Activated naive CD8-positive, alpha-beta T cell treated with anti-CD3 and anti-CD28 coated beads, Interleukin-2, amount 50 U/mL, for 24 hours (primary cell): ENCODE results near the gene PCNT.

Source experiments
- ATAC-seq: fragments of 150-1000 bp; cut with Tn5 transposase; one replicate; pipeline ENCODE4 v1.10.0; 2021
- DNase-seq: peaks from one replicate; pipeline ENCODE4 v3.0.0; 2021
- H3K27ac Mint-ChIP-seq: one replicate; pipeline ENCODE4 v1.8.0; 2021; ENCODE audit warnings: mild to moderate bottlenecking, mixed read lengths
- H3K27me3 Mint-ChIP-seq: one replicate; pipeline ENCODE4 v1.8.0; 2021; ENCODE audit warnings: mixed read lengths
- H3K36me3 Mint-ChIP-seq: one replicate; pipeline ENCODE4 v1.8.0; 2021; ENCODE audit warnings: low read depth, mixed read lengths
- H3K4me1 Mint-ChIP-seq: one replicate; pipeline ENCODE4 v1.8.0; 2021; ENCODE audit warnings: mixed read lengths
- H3K4me3 Mint-ChIP-seq: one replicate; pipeline ENCODE4 v1.8.0; 2021; ENCODE audit warnings: mild to moderate bottlenecking, moderate library complexity, mixed read lengths
- H3K9me3 Mint-ChIP-seq: one replicate; pipeline ENCODE4 v1.8.0; 2021; ENCODE audit warnings: mixed read lengths

The PCNT gene

DNA sequence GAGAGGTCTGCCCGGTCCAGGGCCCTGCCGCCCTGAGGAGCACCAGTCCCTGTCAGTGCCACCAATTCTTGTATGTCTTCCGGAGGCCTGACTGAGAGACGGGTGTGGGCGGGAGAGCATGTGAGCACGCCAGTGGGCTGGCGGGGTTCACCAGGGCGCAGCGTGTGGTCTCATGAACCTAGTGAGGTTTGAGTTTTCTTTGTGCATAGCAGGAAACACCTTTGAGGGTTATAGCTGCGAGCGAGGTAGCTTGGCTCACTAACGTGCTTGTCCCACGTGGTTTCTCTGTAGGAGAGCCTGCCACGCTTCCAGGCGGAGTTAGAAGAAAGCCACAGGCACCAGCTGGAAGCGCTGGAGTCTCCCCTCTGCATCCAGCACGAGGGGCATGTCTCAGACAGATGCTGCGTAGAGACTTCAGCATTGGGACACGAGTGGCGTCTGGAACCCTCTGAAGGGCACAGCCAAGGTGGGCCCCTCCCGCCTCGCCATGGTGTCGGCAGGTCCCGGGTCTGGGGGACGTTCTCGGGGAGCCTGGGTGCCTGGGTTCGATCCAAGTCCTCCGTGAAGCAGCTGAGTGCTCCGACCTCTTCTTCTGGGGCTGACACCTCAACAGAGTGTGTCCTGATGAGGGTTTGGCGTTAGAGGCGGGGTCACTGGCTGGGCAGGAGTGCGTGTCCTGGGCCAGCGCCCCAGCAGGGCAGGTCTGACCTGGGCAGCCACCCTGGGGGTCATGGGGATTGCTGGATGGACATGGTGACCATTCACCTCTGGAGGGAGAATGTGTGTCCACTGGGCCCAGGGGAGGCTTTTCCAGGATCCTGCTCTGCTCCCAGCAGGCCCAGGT, 31.4 kb downstream of the PCNT start:
- ATAC-seq (peak; percentile 44), DNase-seq (peak; percentile 7)
- peak overlapping the region; percentile 54 for H3K27ac Mint-ChIP-seq
- no peaks in the 10 kb centered on the region for H3K9me3 Mint-ChIP-seq
- no peaks in the 10 kb centered on the region for H3K27me3 Mint-ChIP-seq
- H3K36me3 Mint-ChIP-seq, result peaks cover 31% of the 10 kb centered on the region
- peaks cover 5% of the 10 kb centered on the region for H3K4me1 Mint-ChIP-seq
- no peak overlapping the region for H3K4me3 Mint-ChIP-seq

DNA sequence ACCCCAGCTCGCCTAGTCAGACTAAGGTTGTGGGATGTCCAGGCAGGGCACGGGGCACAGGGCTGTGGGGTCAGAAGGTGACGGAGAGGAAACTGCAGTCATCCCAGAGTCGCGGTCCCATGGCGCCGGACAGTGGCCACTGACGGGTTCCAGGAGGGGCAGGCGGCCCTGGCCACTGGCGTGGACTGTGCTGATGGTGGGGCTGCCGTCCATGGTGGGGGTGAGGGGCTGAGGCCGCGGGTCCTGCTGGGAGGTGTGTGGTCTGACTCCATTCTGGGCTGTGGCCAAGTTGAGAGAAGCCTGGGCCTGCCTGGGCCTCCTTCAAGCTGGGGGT, 32.0 kb downstream of the PCNT start:
- Mint-ChIP-seq H3K27me3 (no peaks in the 10 kb centered on the region), H3K9me3 (no peaks in the 10 kb centered on the region), H3K4me3 (no peak overlapping the region)

DNA sequence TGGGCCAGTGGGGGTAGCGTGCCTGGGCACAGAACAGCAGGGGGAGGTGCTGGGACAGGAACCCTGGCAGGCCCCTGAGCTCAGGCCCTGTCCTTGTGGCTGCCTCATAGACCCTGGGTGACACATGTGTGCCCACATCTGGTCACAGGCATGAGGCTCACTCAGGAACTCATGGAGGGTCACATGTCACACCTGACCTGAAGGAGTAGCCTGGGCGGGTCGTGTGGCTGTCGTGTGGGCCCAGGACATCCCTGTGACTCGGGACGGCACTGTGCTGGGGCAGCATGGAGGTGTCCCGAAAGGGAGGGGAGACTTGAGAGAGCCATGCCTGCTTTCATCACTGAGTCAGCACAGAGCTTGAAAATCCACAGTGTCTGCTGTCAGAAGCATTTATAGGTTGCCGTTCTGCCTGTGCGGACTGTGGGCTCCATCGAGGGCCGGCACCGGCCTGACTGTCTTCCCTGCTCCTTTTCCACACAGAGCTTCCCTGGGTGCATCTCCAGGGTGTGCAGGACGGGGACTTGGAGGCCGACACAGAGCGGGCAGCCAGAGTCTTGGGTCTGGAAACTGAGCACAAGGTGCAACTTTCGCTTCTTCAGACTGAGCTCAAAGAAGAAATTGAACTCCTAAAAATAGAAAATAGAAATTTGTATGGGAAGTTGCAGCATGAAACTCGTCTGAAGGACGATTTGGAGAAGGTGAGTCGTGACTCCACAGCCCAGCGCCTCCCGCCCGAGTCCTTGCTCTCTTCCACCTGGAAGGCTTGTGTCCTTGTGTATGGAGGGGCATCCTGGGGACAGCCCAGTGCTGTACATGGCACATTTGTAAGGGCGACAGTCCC, 32.8 kb downstream of the PCNT start:
- Mint-ChIP-seq H3K9me3 (no peaks in the 10 kb centered on the region), H3K36me3 (peaks cover 33% of the 10 kb centered on the region), H3K27ac (no peak overlapping the region), H3K4me3 (no peak overlapping the region), H3K4me1 (peaks cover 5% of the 10 kb centered on the region), H3K27me3 (no peaks in the 10 kb centered on the region)
- ATAC-seq (no peak), DNase-seq (no peak)

More for the DNA sequence above, 32.0 kb downstream of the PCNT start:
- Mint-ChIP-seq H3K4me1 (peaks cover 5% of the 10 kb centered on the region), H3K27ac (no peak overlapping the region), H3K36me3 (peaks cover 34% of the 10 kb centered on the region)
- no peak for ATAC-seq
- DNase-seq, result no peak

DNA sequence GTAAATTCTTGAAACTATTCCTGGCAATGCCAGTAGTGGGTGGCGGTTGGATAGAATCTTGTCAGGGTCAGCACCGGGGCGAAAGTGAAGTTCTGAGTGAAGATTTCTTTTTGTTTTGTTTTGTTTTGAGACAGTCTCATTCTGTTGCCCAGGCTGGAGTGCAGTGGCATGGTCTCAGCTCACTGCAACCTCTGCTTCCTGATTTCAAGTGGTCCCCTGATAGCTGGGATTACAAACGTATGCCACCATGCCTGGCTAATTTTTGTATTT, 33.3 kb downstream of the PCNT start:
- no peak for ATAC-seq
- Mint-ChIP-seq H3K36me3 (peaks cover 35% of the 10 kb centered on the region), H3K4me3 (no peak overlapping the region), H3K4me1 (peaks cover 5% of the 10 kb centered on the region), H3K9me3 (no peaks in the 10 kb centered on the region), H3K27me3 (no peaks in the 10 kb centered on the region), H3K27ac (no peak overlapping the region)
- DNase-seq, result no peak

DNA sequence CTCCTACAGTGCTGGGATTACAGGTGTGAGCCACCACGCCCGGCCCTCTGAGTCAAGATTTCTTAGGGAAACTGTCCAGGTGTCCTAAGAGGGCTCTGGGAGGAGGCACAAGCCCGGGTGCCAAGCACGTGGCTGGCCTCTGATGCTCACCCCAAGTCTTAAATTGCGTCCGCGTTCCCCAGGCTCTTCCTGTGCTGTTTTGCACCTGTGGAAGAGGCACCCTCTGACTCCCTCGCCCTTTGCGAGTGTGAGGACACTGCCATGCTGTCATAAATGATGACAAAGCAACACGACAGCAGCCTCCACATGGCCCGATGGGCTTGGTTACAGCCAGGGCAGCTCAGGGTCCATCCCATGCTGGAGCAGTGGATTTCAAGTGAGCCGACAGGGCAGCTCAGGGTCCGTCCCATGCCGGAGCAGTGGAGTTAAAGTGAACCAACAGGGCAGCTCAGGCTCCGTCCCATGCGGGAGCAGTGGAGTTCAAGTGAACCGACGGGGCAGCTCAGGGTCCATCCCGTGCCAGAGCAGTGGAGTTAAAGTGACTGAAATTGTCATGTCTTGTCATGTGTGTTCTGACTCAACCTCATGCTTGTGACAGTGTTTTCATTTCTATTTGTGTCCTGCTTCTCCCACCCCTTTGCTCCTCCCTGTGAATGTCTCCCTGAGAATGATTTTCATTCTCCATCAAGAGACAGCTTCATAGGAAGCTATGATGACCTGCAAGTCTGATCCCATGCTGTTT, 33.9 kb downstream of the PCNT start:
- Mint-ChIP-seq H3K4me3 (no peak overlapping the region), H3K36me3 (peaks cover 35% of the 10 kb centered on the region), H3K27me3 (no peaks in the 10 kb centered on the region), H3K27ac (no peak overlapping the region), H3K4me1 (peaks cover 5% of the 10 kb centered on the region), H3K9me3 (no peaks in the 10 kb centered on the region)
- DNase-seq, result no peak
- no peak for ATAC-seq

DNA sequence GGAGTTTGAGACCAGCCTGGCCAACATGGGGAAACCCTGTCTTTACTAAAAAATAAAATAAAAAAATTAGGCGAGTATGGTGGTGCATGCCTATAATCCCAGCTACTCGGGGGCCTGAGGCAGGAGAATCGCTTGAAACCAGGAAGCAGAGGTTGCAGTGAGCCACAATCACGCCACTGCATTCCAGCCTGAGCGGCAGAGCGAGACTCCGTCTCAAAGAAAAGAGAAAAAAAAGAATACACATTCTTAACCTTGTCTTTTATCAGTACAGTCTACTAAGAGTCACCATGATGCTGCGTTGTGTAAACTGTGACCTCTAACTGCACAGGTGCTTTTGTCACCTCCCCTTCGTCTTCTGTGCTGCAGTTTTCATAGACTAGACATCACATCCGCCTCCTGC, 37.2 kb downstream of the PCNT start:
- no peaks in the 10 kb centered on the region for H3K27me3 Mint-ChIP-seq
- H3K4me1 Mint-ChIP-seq, result no peaks in the 10 kb centered on the region
- no peaks in the 10 kb centered on the region for H3K9me3 Mint-ChIP-seq
- DNase-seq, result no peak
- H3K4me3 Mint-ChIP-seq, result no peak overlapping the region
- peaks cover 38% of the 10 kb centered on the region for H3K36me3 Mint-ChIP-seq
- no peak for ATAC-seq
- H3K27ac Mint-ChIP-seq, result no peak overlapping the region

DNA sequence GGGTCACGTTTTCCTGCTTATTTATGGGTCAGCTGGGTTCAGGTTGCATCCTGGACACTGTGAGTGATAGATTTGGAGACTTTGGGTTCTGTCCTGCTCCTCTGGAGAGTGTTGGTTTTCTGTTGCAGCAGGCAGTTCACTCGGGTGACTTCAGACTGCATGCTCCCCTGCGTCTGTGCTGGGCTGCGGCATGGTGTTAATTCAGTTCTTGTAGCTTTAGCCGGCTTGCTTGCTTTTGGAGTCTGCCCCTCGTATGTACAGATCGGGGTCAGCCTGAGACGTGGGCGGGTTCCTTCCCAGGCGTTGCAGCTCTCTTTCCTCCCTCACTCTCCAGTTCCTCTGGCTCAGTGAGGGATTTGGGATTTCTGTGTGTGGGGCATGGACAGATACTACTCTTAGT, 38.0 kb downstream of the PCNT start:
- Mint-ChIP-seq H3K36me3 (peaks cover 43% of the 10 kb centered on the region), H3K9me3 (no peaks in the 10 kb centered on the region), H3K27ac (no peak overlapping the region), H3K4me3 (no peak overlapping the region), H3K27me3 (no peaks in the 10 kb centered on the region), H3K4me1 (no peaks in the 10 kb centered on the region)
- ATAC-seq (no peak), DNase-seq (no peak)

DNA sequence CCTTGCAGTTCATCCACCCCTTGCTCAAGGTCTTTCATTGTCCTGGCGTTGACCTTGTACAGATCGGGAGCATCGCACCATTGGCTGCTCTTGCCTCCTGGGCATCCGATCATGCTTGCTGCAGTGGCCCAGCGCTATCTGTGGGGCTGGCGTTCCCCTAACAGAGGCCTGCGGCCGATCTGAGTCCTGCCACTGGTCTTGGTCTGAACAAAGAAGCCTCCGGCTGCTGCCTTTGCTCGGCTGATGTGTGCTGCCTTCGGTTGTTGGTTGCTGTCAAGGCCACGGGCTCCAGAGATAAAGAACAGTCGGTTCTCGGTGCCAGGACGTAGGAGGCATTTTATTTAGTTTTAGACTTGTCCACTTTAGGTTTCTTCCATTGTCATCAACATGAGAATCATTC, 39.0 kb downstream of the PCNT start:
- H3K9me3 Mint-ChIP-seq, result no peaks in the 10 kb centered on the region
- no peaks in the 10 kb centered on the region for H3K27me3 Mint-ChIP-seq
- no peak overlapping the region for H3K4me3 Mint-ChIP-seq
- H3K27ac Mint-ChIP-seq, result no peak overlapping the region
- DNase-seq (no peak), ATAC-seq (no peak)
- H3K4me1 Mint-ChIP-seq, result peaks cover 3% of the 10 kb centered on the region
- H3K36me3 Mint-ChIP-seq, result peaks cover 35% of the 10 kb centered on the region

DNA sequence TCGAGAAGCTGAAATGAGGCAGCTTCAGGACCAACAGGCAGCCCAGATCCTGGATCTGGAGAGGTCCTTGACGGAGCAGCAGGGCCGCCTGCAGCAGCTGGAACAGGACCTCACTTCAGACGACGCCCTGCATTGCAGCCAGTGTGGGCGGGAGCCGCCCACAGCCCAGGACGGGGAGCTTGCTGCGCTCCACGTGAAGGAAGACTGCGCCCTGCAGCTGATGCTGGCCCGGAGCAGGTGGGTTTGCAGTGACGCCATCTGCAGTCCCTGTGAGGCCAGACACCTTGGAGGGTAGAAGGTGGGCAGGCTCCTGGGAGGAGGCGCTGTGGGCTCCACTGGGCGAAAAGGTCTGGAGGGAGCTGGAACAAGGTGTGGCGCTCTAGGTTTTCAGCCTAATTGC, 39.7 kb downstream of the PCNT start:
- Mint-ChIP-seq H3K9me3 (no peaks in the 10 kb centered on the region), H3K36me3 (peaks cover 33% of the 10 kb centered on the region), H3K4me1 (peaks cover 11% of the 10 kb centered on the region), H3K27me3 (no peaks in the 10 kb centered on the region), H3K4me3 (no peak overlapping the region), H3K27ac (no peak overlapping the region)
- DNase-seq (no peak), ATAC-seq (no peak)

DNA sequence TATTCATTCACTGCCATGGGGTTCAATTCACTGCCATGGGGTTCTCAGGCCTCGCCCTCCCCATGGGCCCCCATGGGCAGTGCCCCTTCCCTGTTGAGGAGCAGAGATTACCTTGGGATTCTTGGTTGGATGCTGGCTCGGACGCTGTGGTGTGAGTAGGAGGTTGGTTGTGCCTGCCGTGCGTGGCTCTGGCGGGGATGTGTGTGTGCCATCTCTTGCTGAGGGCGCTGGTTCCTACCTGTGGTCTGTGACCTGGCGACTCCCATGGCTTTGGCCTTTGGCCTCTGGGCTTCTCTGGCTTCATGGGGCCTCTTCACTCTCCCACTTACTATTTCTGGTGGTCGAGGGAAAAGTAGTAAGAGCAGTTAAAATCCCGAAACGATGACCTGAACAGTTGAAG, 42.1 kb downstream of the PCNT start:
- Mint-ChIP-seq H3K4me1 (peaks cover 21% of the 10 kb centered on the region), H3K27ac (no peak overlapping the region), H3K9me3 (no peaks in the 10 kb centered on the region), H3K36me3 (peaks cover 21% of the 10 kb centered on the region), H3K4me3 (no peak overlapping the region), H3K27me3 (no peaks in the 10 kb centered on the region)
- ATAC-seq, result no peak
- DNase-seq, result no peak

DNA sequence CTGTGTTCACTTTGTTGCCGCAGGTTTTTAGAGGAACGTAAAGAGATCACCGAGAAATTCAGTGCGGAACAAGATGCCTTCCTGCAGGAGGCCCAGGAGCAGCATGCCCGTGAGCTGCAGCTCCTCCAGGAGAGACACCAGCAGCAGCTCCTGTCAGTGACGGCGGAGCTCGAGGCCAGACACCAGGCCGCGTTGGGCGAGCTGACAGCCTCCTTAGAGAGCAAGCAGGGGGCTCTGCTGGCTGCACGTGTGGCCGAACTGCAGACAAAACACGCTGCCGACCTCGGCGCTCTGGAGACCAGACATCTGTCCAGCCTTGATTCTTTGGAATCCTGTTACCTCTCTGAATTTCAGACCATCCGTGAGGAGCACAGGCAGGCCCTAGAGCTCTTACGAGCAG, 42.6 kb downstream of the PCNT start:
- DNase-seq, result no peak
- no peaks in the 10 kb centered on the region for H3K27me3 Mint-ChIP-seq
- peaks cover 19% of the 10 kb centered on the region for H3K36me3 Mint-ChIP-seq
- H3K4me1 Mint-ChIP-seq, result peaks cover 24% of the 10 kb centered on the region
- no peak overlapping the region for H3K4me3 Mint-ChIP-seq
- H3K9me3 Mint-ChIP-seq, result no peaks in the 10 kb centered on the region
- no peak for ATAC-seq
- no peak overlapping the region for H3K27ac Mint-ChIP-seq

DNA sequence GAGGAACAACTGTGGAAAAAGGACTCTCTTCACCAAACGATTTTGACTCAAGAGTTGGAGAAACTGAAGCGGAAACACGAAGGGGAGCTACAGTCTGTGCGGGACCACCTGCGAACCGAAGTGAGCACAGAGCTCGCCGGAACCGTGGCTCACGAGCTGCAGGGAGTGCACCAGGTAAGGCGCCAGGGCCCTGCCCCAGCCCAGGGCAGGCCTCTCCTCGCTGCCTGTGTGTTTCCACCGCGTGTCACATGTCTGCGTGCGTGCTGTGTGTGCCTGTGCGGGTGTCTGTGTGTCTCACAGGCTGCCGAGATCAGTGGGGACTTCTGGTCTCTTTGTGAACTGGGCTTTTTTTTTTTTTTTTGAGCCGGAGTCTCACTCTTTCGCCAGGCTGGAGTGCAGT, 43.0 kb downstream of the PCNT start:
- Mint-ChIP-seq H3K36me3 (peaks cover 19% of the 10 kb centered on the region), H3K4me1 (peaks cover 28% of the 10 kb centered on the region), H3K27ac (no peak overlapping the region), H3K27me3 (no peaks in the 10 kb centered on the region), H3K9me3 (no peaks in the 10 kb centered on the region), H3K4me3 (no peak overlapping the region)
- DNase-seq, result no peak
- no peak for ATAC-seq

DNA sequence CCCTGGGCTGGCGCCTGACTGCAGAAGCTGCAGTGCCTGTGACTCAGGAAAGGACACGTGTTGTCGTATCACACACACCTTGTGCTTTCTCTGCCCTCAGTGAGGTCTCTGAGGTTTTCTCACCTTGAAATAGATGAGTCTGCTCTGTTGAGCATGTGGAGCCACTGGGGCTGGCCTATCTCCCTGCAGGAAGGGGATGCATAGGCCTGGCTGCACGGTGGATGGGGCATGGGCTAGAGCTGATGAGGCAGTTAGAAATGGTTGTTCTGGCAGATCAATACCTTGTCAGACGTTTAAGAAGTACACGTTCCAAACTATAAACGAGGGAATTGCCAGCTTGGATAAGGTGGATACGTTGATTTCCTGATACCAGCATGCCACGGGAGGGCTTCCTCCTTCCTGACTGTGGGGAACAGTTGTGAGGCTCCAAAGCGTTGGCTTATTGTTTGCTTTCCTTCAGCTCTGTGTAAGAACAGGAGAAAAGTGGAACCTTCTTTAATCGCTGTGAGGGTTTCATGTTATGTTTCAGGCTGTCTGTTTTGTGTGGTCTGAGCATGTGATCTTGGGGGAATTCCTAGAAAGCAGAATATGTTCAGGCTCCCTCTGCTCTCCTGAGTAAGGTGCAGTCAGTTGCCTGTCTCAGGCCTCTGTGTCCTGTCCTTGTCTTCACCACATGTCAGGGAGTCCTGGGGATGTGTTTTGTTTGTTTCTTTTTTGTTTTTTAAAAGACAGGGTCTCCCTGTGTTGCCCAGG, 44.8 kb downstream of the PCNT start:
- Mint-ChIP-seq H3K4me1 (peaks cover 28% of the 10 kb centered on the region), H3K27ac (peak overlapping the region; percentile 84), H3K4me3 (peak overlapping the region; percentile 32), H3K36me3 (peaks cover 18% of the 10 kb centered on the region), H3K9me3 (no peaks in the 10 kb centered on the region), H3K27me3 (no peaks in the 10 kb centered on the region)
- ATAC-seq (peak; percentile 93), DNase-seq (peak; percentile 35)

DNA sequence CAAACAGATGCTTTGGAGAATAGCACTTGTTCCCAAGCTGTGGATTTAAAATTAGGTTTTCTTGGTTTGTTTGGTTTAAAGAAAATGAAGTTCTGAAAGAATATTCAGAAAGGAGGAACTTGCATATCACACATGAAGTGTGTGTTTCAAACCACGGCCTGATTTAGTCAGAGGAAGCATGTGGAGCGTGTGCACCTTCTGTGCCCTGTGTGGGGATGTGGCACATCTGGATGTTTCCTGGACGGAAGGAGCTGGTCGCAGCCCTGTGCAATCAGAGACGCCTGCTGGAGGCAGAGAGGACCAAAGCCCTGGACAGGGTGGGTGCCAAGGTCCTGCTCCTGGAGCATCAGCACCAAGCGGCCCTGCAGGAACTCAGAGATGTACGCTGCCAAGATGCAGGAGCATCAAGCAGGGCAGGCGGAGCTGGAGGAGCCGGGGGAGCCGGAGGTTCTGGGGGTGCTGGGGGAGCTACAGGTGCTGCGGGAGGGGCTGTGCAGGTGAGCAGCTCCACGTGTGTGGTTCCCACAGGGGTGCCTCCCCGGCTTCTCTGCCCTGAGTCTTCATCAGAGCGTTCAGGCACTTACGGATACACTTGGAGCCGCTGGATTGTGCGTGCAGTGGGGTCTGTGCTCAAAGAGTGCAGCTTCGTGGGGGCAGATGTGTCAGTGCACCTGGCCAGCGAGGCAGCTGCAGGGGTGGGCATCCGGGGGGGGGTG, 45.7 kb downstream of the PCNT start:
- ATAC-seq (no peak), DNase-seq (no peak)
- Mint-ChIP-seq H3K9me3 (no peaks in the 10 kb centered on the region), H3K36me3 (peaks cover 18% of the 10 kb centered on the region), H3K4me1 (peaks cover 28% of the 10 kb centered on the region), H3K27me3 (no peaks in the 10 kb centered on the region), H3K27ac (no peak overlapping the region), H3K4me3 (no peak overlapping the region)
